HG03565 (cell line): ENCODE data around the gene USF2.
A peak's percentile ranks its signal among the peaks of the same experiment; 100 is the strongest.

Experiments
- ATAC-seq: cut with Tn5 transposase; IDR thresholded peaks from one replicate; pipeline ENCODE4 v1.9.1; 2021; ENCODE audit warnings: mild to moderate bottlenecking, moderate library complexity; ENCODE audit not compliant: unreplicated experiment

USF2 gene

DNA sequence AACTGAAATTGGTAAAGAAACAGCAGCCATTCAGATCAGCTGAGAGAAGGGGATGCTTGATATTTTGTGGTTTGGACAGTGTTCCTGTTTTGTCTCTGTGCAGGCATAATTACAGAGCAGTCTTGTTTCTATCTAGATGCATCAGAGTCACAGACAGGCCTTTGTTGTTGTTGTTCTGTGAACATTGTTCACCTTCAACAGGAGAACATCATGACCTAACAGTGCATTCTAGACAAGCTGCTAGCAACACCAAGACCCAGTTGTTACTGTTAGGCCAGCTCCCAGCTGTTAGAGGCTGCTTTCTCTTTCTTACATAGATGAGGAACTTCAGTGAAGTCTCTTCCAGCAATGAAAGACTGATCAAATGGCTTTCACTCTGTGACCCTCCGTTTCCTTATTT lies 28.4 kb upstream of the USF2 start:
- no peak for ATAC-seq

DNA sequence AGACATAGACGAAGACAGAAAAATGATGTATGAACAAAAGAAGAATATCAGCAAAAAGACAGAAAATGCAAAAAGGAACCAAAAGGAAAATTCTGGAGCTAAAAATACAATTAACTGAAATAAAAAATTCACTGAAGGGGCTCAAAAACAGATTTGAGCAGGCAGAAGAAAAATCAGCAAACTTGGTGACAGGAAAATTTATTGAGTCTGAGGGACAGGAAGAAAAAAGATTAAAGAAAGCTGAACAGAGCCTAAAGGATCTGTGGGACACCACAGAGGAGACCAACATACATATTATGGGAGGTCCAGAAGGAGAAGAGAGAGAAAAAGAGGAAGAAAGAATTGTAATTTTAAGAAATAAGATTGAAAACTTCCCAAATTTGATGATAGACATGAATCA lies 27.3 kb upstream of the USF2 start:
- no peak for ATAC-seq

DNA sequence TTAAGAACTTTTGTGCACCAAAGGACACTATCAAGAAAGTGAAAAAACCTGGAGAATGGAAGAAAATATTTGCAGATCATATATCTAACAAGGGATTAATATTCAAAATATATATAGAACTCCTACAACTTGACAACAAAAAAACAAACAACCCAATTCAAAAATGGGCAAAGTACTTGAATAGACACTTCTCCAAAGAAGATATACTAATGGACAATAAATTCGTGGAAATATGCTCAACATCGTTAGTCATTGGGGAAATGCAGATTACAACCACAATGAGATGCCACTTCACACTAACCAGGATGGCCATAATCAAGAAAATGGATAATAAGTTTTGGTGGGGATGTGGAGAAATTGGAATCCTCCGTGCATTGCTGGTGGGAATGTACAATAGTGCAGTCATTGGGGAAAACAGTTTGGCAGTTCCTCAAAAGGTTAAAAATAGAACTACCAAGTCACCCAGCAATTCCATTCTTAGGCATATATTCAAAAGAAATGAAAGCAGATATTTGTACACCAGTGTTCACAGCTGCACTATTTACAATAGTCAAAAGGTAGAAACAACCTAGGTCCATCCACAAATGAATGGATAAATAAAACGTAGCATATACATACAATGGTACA lies 22.2 kb upstream of the USF2 start:
- no peak for ATAC-seq

DNA sequence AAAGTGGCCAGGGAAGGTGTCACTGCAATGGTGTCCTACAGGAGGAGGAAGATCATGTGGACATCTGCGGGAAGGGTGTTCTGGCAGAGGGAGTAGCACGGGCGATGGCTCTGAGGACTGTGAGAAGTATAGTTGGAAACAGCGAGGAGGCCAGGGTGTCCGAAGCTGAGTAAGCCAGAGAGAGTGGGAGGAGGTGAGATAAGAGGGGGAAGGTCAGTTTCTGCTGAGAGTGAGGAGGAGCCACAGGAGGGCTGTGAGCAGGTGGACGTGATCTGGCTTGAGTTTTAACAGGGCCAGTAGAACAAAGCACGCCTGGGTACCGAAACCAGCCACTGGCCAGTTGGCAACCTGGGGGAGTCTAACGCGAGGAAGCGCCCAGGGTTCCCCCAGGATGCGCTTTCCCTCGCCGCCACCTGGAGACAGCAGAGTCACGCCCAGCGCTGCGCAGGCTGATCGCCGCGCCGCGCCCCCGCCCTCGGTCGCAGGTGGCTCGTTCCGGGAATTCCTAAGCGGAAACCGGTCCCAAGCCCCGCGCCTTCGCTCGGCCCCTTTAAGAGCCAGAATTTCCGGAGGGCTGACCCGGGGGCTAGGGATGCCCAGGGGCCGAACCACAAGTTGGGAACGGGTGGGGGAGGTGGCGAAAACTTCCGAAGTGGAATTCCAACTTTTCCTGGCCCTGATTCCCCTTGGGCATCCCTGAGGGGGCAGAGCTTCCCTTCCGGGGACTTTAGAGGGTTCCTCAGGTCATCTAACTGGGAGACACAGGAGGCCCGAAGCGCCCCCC lies 21.0 kb upstream of the USF2 start:
- peak; percentile 34 for ATAC-seq

DNA sequence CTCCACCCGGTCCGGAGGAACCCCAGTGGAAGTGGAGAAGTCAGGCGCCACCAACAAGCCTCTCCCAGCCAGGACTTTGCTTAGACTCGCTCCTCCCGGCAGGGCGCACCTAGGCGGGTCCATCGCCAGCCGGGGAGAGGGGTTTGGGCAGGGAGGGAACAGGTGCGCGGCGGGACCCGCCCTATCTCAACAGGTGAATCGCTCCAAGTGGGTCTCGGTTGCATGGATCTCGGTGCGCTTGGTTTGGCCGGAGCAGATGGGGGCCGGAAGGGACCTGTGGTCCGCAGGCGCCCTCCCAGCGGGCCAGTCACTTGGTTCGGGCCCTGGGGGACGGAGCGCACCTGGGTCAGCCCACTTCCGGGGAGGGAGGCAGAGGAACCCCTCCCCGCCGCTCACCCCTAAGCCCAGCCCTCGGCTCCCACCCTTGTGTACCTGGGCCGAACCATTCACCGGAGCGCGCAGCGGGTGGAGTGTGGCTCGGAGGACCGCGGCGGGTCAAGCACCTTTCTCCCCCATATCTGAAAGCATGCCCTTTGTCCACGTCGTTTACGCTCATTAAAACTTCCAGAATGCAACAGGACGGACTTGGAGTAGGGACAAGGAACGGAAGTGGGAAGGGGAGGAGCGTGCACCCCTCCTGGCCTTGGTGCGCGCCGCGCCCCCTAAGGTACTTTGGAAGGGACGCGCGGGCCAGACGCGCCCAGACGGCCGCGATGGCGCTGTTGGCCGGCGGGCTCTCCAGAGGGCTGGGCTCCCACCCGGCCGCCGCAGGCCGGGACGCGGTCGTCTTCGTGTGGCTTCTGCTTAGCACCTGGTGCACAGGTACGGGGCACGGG lies 20.2 kb upstream of the USF2 start, which contains the start of gene LSR:
TSS of gene LSR (plus strand) at position 693 of the 836 bp plus-strand sequence. CDS start at position 714, 21 bp downstream.
- ATAC-seq: peak; percentile 58

DNA sequence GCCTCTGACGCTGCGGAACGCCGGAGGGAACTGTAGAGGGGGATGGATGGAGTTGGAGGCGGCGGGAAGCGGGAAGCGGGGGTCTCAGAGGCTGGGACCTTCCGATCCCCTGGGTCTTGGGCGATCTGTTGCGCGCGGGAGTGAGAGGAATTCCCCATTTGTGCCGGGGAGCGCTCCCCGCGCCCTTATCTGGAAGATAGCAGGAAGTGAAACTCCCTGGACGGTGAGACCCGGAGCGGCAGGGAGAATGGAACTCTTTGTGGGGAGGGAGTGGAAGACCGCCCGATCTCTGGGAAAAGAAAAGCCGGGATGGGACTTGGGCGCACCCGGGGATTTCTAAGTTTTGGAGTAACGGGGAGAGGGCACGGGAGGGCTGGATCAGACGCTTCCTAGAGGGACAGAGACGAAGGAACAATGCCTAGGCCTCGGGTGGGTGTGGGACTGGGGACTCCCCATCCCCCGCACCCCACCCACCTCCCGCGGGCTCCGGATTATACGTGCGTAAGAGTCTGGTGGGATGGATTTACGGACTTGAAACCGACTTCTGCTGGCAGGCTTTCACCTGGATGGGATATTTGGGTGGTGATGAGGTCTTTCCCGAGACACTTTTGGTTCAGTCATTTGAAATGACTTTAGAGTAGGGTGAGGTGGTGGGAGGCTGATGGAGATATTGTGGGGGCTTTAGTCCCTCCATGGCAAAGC lies 19.5 kb upstream of the USF2 start:
- ATAC-seq: no peak

DNA sequence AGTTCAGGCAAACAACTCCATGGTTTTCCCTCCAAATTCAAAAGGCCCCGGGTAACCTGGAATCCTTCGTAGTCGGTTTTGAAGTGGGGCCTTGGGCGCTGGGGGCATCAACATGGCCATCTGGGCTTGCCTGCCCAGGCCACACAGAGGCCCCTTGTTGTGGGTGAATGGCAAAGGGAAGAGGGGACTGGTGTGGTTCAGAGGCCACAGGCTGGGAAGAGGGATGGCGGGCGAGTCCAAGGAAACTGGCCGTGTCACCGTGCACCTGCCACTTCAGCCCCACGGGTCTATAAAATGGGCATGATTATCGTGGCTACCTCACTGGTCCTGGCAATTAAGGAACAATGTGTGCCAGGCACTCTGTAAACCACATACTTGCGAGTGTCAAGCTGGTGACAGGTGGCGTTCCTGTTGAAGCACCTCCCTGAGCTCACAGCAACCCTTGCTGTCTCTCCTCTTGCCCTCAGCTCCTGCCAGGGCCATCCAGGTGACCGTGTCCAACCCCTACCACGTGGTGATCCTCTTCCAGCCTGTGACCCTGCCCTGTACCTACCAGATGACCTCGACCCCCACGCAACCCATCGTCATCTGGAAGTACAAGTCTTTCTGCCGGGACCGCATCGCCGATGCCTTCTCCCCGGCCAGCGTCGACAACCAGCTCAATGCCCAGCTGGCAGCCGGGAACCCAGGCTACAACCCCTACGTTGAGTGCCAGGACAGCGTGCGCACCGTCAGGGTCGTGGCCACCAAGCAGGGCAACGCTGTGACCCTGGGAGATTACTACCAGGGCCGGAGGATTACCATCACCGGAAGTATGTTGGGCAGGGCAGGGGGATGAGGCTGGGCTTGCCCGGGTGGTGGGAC lies 18.7 kb upstream of the USF2 start:
- ATAC-seq: no peak

DNA sequence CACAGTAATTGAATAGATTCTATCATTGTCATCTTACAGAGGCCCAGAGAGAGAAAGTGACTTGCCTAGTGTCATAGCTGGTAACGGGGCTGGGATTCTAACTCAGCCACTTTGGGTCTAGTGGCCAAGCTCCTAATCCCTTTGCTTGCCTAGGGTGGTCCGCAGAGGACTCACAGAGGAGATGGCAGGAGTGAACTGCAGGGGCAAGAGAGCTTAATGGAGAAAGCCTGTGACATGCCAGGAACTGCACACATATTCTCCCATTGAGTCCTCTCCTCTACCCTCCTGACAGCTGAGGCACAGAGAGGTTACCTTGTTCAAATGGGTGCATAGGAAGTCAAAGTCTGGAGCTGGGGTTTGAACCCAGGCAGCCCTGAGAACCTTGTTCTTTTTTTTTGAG lies 17.3 kb upstream of the USF2 start:
- ATAC-seq: no peak

DNA sequence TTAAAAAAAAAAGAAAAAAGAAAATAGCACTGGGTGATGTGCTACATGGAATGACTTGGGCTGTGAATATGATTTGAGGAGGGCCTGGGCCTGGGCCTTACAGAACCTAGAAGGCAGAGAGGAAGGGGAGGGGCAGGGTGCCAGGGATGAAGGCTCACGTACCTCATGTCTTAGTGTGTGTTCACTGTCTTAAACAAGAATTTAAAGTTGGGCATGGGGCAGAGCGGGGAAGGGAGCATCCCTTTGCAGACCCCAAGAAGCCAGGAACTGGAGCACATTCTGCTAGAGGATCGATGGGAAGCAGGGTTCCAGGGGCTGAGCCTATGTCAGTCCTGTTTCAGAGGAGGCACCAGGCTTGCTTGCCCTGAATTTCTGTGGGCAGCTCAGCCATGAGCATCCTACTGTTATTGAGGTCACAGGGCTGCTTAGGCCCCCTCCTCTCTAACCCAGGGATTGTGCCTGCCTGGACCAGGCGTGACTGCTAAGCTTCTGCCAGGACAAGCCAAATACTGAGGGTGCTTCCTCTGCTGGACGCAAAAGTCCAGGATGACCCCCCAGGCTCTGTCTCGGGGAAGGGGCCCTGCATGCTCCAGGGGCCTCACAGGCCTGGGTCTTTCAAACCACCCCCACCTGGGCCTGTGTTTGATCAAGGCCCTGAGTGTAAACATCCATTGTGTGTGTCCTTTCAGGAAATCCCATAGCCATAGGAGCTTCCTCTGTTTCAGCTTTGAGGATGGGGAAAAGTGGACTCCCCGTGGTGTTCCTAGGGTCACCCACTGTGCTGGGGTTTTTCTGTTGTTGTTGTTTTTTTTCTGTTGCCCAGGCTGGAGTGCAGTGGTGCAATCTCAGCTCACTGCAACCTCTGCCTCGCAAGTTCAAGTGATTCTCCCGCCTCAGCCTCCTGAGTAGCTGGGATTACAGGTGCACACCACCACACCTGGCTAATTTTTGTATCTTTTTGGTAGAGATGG lies 15.2 kb upstream of the USF2 start:
- no peak for ATAC-seq

DNA sequence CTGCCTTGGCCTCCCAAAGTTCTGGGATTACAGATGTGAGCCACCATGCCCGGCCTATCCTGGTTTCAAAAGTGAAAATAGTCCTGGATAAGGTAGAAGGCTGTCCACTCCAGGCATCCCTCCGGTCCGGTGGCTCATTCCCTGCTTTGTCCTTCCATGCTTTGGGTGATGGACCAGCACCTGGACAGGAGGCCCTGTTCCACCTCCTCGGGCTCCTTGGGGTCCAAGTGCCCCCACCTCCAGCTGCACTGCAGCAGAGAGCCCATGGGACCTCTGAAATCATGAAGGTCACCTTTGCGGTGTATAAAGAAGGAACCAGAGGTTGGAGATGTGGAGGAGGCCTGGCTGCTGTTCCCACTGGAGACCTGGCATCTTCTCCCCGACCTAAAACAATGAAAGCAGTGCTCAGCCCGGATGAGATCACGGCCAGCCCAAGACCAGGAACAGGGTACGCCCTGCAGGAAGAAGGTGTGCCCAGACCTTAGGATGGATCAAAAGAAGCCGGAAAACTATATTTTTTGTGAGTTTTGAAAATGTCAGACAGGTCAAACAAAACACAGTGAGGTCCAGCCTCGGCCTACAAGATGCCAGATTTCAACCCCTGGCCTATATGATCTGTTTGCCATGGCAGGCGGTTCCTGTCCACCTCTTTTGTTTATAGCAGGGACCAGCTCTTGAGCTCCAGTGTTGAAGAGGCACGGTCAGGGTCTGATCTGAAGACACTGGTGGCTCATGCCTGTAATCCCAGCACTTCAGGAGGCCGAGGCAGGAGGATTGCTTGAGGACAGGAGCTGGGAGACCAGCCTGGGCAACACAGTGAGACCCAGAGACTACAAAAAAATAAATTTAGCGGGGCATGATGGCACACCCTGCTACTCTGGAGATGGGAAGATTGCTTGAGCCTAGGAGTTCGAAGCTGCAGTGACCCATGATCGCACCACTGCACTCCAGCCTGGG lies 14.1 kb upstream of the USF2 start:
- no peak for ATAC-seq

DNA sequence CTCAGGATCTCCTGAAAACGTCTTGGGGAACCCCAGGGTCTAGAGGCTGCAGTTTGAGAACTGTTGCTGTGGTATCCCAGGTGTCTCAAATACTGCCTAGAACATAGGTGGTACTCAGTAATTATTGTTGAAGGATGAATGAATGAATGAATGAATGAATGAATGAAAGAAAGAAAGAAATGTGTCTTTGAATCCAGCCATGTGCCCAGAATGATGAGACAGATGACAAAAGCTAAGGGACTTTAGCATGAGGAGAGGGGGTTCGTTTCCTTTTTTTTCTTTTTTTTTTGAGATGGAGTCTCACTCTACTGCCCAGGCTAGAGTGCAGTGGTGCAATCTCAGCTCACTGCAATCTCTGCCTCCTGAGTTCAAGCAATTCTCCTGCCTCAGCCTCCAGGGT lies 12.2 kb upstream of the USF2 start:
- ATAC-seq: no peak

DNA sequence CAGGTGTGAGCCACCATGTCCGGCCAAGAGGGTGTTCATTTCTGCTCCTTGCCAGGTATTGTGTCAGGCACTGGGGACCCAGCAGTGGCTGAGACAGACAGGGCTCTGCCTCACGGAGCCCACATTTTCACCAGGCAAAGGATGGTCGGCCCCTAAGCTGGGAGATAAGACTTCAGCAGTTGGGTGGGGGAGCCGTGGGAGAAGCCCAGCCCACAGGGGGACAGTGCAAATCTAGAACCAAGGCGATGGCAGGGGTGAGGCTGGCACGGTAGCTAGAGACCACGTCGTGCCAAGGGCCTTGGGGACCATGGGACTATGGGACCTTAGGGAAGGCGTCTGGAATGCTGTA lies 11.7 kb upstream of the USF2 start:
- no peak for ATAC-seq

DNA sequence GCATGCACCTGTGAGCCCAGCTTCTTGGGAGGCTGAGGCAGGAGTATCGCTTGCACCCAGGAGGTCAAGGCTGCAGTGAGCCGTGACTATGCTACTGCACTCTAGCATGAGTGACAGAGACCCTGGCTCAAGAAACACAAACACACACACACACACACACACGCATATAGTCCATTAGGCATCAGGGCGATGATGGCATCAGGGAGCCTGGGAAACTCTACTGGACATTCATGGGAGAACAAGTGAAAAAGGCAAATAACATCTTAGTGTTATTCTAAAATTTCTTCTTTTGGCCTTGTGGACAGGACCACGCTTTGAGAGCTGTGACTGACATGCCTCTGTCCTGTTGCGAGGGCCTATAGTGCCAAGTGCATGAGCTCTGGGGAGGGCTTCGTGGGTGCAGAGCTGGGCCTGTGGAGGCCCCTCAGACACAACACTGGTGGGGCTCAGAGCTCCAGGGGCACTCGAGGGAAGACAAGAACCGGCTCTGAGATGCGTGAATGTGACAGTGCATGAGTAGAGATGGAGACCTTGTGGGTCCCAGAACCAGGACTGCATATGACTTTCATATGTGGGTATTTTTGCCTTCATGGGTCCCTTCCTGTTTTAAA lies 8.0 kb upstream of the USF2 start:
- no peak for ATAC-seq

DNA sequence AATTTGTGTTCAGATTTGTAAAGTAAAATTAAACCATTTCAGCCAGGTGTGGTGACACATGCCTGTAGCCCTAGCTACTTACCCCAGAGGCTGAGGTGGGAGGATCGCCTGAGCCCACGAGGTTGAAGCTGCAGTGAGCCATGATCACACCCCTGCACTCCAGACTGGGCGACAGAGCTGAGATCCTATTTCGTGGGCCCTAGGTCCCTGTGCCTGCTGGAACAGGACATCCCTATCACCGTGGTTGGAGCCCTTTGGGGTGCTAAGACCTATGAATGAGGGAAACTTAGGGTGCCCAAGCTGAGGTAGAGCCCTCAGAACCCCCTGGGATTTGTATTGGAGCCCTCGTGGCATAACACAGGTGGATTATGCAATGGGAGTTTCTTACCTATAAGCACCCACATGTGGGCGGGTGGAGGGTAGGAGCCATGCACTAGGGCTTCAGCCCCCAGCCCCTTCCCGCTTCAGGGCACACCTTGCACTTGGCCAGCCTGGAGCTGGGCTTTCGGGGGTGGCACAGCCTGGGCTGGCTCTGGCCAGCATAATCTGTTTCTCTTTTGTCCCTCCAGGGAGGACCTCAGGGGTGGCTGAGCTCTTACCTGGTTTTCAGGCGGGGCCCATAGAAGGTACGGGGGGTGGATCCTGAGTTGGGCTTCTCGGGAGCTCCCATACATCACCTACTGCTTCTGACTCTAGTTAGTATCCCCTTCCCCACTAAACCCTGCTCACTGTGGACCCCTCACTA lies 7.2 kb upstream of the USF2 start:
- no peak for ATAC-seq

DNA sequence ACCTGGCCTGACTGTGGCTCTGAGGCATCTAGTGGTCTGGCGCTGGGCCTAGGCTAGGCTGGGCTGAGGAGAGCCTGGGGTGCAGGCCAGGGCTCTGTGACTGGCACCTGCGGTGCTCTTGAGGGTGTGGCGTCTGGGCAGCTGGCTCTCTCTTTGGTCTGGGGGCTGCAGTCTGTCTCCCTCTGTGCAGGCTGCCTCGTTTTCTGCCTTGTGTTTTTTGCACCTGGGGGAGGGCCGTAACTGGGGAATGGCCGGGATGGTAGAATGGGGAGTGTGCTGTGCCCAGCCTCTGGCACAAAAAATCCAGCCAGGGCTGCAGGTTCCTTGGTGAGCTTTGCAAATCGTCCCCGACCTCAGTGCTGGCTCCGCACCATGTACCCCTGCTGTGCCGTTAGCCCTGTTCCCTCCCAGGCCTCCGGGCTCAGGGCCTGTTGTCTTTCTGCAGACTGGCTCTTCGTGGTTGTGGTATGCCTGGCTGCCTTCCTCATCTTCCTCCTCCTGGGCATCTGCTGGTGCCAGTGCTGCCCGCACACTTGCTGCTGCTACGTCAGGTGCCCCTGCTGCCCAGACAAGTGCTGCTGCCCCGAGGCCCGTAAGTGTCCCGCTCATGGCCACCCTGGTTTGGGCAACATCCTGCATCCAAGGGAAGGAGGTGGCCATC lies 6.5 kb upstream of the USF2 start:
- ATAC-seq: no peak
